HG02852 (cell line): ENCODE measurements around the gene RBMS1.

ENCODE experiments used
- ATAC-seq: cut with Tn5 transposase; IDR thresholded peaks from one replicate; pipeline ENCODE4 v1.9.1; 2021; ENCODE audit warnings: mild to moderate bottlenecking, moderate library complexity; ENCODE audit not compliant: unreplicated experiment

RBMS1 gene

GRCh38 chr2:160365716-160366367 lies 127.8 kb downstream of the RBMS1 start:
- ATAC-seq = no peak

DNA sequence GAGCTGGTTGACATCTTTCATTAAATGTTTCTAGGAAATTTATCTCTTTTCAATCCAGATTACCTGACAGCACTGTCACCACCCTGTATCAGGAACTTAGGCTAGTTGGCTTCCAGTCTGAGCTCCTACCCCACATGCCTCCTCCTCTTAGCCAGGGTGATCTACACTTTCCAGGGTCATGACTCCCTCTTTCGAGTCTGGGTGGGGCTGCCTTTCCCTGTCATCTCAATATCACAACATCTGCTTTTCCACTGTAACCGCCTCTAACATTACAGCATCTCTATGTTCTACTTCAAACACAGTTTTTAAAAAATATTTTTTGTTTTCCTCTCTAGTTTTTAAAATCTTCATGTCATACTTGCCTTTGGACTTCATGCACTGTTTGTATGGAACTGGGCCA lies 129.2 kb downstream of the RBMS1 start:
- ATAC-seq = no peak

- no peak for ATAC-seq
Observed at GRCh38 chr2:160363961-160364360, 129.6 kb downstream of the RBMS1 start.

DNA sequence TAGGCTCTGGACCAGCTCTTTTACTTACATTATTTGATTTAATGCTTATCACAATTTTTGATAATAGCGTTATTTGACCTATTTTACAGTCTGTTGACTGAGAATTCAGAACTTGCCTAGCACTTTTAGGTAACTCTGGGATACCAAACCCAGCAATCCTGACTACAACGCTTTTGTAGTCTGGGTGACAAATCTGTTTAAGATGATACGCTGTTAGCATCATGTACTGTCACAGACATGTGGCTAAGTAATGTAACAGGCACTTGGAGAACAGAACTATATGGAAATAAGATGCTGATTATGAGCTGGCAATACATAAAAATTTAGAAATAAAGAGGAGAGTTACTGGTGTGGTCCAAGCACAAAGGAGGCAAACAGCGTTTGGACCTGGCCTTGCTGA lies 130.6 kb downstream of the RBMS1 start:
- ATAC-seq = no peak

- ATAC-seq = no peak
Observed at GRCh38 chr2:160362541-160362940, 131.1 kb downstream of the RBMS1 start.

DNA sequence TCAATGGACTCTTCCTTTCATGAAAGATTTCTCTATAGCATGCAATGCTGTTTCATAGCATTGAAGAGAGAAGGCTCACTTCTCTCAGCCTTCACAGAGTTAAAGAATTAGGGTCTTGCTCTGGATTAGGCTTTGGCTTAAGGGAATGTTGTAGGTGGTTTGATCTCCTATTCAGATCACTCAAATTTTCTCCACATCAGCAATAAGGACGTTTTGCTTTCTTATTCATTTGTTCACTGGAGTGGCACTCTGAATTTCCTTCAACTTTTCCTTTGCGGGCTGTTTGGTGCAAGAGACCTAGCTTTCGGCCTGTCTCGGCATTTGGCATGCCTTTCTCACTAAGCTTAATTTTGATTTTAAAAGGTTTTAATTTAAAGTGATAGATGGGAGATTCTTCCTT lies 131.6 kb downstream of the RBMS1 start:
- ATAC-seq = no peak

GRCh38 chr2:160360089-160360757 lies 133.4 kb downstream of the RBMS1 start:
- no peak for ATAC-seq

DNA sequence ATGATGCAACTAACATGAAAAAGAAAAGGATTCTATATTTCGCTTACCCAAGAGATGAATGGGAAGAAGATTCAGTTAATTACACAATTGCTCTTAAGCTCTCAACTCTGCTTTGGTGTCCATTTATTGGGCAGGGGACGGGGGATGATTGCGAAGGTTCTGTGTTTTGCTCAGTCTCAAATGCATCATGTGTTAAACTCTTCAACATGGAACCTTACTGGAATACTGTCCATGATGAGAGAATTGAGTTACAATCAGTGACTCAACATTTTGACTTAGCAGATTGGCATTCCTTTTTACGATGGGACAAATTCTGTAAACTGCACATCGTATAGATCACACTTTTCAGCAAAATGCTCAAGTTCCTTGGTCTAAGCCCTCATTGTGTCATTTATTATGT lies 135.6 kb downstream of the RBMS1 start:
- ATAC-seq = no peak

GRCh38 chr2:160356485-160356884 lies 137.1 kb downstream of the RBMS1 start:
- no peak for ATAC-seq

DNA sequence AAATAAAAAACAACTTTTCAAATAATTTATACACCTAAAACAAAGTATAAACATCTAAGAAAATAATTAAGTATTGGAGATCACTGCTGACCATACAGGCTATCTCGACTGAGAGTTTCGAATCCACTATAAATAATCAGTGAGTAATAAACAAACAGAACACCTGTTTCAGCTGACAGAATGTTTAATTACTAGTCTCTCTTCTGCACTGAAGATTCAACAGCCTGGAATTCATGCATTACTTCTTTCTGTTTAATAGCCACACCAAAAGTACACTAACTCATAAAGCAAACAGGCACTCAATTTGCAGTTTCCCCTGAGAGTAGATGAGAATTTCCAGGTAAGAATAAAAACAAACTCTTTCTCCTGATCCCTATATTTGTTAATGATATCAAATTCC lies 138.5 kb downstream of the RBMS1 start:
- ATAC-seq = no peak

GRCh38 chr2:160354677-160355076 lies 138.9 kb downstream of the RBMS1 start:
- no peak for ATAC-seq

DNA sequence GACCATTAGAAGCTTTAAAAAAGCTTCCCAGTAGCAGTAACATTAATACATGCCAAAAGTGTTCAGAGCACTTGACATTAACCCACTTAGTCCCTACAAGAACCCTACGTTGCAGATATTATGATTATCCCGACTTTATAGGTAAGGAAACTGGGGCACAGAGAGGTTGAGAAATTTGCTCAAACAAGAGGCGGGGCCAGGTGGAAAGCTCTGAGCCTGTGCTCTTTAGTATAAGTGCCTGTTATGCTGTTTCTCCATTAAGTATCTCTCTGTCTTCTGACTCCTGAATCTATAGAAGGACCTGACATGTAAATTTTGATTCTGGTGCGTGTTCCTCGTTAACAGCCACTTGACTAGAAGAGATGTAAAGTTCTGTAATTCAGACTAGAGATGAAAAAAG lies 139.8 kb downstream of the RBMS1 start:
- no peak for ATAC-seq

DNA sequence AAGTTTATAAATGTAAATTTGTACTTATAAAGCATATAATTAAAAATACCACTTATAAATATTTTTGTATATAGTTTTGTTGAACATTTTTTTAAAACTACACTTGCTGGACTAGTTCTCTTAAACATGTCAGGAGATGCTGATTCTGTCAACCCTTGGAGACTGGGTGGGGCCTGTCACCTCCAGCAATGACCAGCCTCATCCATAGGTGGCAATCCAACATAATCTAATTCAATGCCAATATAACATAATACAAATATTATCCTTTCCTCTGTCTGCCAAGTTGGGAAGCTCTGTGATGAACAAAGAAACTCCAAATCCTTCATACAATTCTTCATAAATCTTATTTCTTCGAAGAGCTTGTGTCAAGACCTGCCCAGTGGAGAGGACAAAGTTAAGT lies 140.4 kb downstream of the RBMS1 start:
- ATAC-seq = no peak

- no peak for ATAC-seq
Observed at GRCh38 chr2:160352500-160352899, 141.1 kb downstream of the RBMS1 start.

GRCh38 chr2:160351956-160352355 lies 141.7 kb downstream of the RBMS1 start:
- ATAC-seq = no peak

DNA sequence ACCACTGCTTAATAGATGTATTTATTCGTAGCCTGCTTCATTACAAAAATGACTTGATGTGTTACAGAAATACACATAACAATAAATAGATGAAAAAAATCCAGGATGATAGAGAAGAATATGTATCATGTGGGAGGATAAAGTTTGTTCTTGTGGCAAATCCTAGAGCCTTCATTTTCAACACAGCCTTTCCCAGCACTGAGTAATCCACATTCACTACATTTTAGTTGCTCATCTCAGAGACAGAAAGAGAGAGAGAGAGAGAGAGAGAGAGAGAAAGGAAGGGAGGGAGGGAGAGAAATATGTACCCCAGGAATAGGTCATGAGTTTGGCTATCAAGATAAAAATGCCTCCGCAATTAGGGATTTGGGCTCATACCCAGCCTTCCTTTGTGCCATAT lies 144.3 kb downstream of the RBMS1 start:
- ATAC-seq = no peak

GRCh38 chr2:160347269-160347863 lies 146.2 kb downstream of the RBMS1 start:
- no peak for ATAC-seq

DNA sequence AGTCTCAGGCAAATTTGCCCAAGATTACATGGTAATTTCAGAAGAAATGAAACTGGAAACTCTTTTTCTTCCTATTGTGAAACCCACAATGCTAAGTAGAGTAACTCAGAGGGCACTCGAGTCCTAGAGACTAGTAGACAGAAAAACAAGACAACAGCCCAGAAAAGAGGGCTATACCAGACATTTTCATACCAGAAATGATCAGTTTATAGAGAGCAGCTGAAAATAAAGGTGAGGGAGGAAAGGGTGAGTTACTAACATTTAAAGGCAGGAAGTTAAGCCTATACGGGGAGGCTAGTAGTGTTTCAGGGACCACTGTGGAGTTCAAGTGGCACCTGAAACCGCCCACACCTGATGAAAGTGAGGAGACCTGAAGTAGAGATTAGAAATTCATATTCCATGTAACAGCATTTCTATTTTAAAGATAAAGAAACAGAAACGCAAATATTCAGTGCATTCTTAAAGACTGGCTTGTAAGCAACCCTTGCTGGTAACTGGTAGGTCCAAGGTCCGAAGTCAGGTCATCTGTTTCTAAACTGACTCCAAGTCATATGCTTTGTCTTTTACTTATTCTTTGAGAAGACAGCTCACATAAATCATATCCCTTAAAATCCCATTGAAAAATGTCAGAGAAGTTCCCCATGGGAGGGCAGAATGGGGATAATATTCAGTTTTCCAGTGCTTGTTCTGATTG lies 148.4 kb downstream of the RBMS1 start:
- no peak for ATAC-seq

DNA sequence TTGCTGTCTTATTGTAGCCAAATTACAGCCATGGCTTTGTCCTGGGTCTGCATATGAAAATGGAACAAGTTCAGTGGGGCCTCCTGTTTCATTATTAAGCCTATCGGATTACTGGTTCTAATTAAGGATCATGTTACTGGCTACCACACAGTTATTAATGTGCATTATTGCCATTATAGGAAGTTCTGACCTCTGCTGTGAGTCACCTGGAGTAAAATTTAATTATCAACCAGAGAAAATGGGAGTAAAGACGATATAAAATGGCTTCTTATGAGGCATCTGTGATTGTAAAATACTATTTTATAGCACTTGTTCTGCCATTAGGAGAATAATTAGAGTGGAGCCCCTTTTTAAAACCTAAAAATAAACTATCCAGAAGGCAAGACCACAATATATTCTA lies 150.2 kb downstream of the RBMS1 start:
- ATAC-seq = no peak

- ATAC-seq = no peak
Observed at GRCh38 chr2:160339726-160340125, 153.9 kb downstream of the RBMS1 start.

- ATAC-seq = no peak
Observed at GRCh38 chr2:160338901-160339685, 154.5 kb downstream of the RBMS1 start.
